Esophagus muscularis mucosa (tissue), 4 donors: ENCODE results near the gene ATP1A3. TPM values are rescaled to one million over a fixed set of nuclear protein-coding genes. Genes with fewer than 3 reads are reported as not detected.
A peak's percentile ranks its signal among the peaks of the same experiment; 100 is the strongest.
"Not testable (repeated sequence)": the region's sequence is repeated elsewhere in the genome, so short reads cannot be mapped to it uniquely, and the experiment has no call there.

ENCODE experiments used
- DNase-seq: peaks from one replicate; pipeline ENCODE4 v3.0.0-alpha.2; 2017; ENCODE audit errors: extremely low spot score
- H3K27ac ChIP-seq, 4 donors: fragments of 200-600 bp; sonication (generic); replicated peaks in 1 of 4; 1 replicate in 3 of 4; 2 replicates in 1 of 4; pipeline ENCODE4 v1.5.1; 2016 to 2019; ENCODE audit warnings: mild to moderate bottlenecking in 1 of 4
- H3K27me3 ChIP-seq, 4 donors: fragments of 200-600 bp; sonication (generic); one replicate each; pipeline versions ENCODE4 v1.5.1 to v1.6.0; 2016 to 2019
- H3K36me3 ChIP-seq, 4 donors: fragments of 200-600 bp; sonication (generic); one replicate each; pipeline ENCODE4 v1.5.1; 2016 to 2019
- H3K4me1 ChIP-seq, 4 donors: fragments of 200-600 bp; sonication (generic); one replicate each; pipeline ENCODE4 v1.5.1; 2016 to 2019
- H3K4me3 ChIP-seq, 4 donors: fragments of 200-600 bp; sonication (generic); 1 replicate in 2 of 4; 2 replicates in 2 of 4; pipeline ENCODE4 v1.5.1; 2016 to 2019; ENCODE audit warnings: mild to moderate bottlenecking in 4 of 4, moderate library complexity in 1 of 4
- H3K9me3 ChIP-seq, 4 donors: fragments of 200-600 bp; sonication (generic); 1 replicate in 3 of 4; 2 replicates in 1 of 4; pipeline ENCODE4 v1.5.1; 2016 to 2019
- EP300 ChIP-seq: sonication (generic); formaldehyde crosslinking; IDR thresholded peaks from one replicate; pipeline ENCODE4 v1.6.1; 2017; ENCODE audit warnings: antibody characterized with exemption
- POLR2A ChIP-seq: fragments of 450-650 bp; IDR thresholded peaks from one replicate; pipeline ENCODE4 v1.6.1; 2017; ENCODE audit warnings: antibody characterized with exemption, moderate library complexity, mild to moderate bottlenecking, low read depth
- POLR2AphosphoS5 ChIP-seq, 2 donors: sonication (generic); formaldehyde crosslinking; IDR thresholded peaks; one replicate each; pipeline ENCODE4 v1.6.1; 2017; ENCODE audit warnings: antibody characterized with exemption in 2 of 2
- WGBS: methylation state at CpG from one replicate; pipeline ENCODE4 v1.1.5; 2018; 5-methylcytosine and 5-hydroxymethylcytosine counted together
- intact Hi-C: fragments of 100-400 bp; cut with DNase I; formaldehyde crosslinking; loops from one replicate; pipeline ENCODE4 v1.15.1; 2023
- total RNA-seq, 4 donors: library from RNA; depleted of rRNA; stranded (reverse); fragments of >200 nt; gene quantifications; one replicate each; pipeline versions ENCODE4 v1.1.0 to v1.2.1, GENCODE V29; 2016
- TF ChIP-seq, protein P1 (sequence below), 3 experiments: fragments of 200-600 bp in 2 of 3; fragments of 450-650 bp in 1 of 3; sonication (generic) in 2 of 3; IDR thresholded peaks; one replicate each; pipeline ENCODE4 v1.5.1; 2017 to 2019; ENCODE audit warnings: antibody characterized with exemption in 3 of 3, mild to moderate bottlenecking in 2 of 3, moderate library complexity in 1 of 3

Gene ATP1A3
- total RNA-seq, 4 donors from 2014 or later, result 2.1 to 4.3 (median 3.5) TPM

DNA sequence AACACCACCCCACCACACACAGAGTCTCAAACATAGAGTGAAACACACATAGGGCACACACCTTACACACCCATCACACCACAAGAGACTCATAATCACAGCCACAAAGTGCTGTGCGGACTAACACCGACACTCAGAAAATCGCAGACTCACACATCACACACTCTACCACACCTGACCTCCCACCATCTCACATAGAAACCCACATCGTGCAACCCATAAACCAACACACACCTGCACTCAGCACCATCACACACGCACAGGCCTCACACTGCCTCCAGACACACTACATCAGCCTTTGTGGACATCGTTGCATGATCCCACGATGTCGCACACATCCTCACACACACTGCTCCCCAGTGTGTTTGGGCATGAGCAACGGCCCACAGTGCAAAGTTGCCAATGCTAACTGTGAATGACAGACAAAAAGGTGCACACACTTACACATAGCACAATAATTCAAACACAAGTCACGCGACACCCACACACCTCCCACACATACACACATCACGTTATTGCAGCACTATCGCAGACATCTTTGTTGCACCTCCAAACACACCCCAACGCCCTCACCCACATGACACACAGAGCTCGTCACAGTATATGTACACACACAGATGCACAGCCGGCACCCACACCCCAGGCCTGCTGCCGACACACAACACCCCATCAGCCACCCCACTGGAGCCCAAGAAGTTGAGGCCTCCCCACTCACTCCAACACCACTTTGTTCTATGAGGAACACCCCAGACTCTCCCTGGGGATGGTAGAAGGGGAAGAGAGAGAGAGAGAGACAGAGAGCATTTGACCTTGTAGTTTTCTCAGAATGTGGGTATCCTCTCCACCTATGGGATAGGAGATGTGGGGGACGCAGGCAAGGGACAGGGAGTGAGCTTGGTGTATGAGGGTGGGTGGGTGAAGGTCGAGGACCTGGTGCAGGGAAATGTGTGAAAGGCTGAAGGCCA is 1.2 kb upstream of the ATP1A3 start:
- WGBS, result 81% methylated on average over 19 of the region's 19 CpGs
- Histone ChIP-seq H3K27me3 (peaks cover 0 to 96% (median 50%) of the 10 kb centered on the region in 4 donors), H3K4me1 (peaks cover 23 to 44% (median 35%) of the 10 kb centered on the region in 4 donors), H3K9me3 (no peaks in the 10 kb centered on the region), H3K27ac (no peak overlapping the region), H3K4me3 (no peak overlapping the region), H3K36me3 (no peaks in the 10 kb centered on the region)
- TF ChIP-seq EP300 (no peak), POLR2AphosphoS5 (IDR thresholded peaks at IDR 0.05) (no peak)
- intact Hi-C loops, result no loop called here
- DNase-seq, result no peak

GRCh38 chr19:41994521-41994971 is 516 bp upstream of the ATP1A3 start:
- H3K27ac ChIP-seq, result no peak overlapping the region
- 31% methylated on average over 12 of the region's 13 CpGs for WGBS
- H3K4me1 ChIP-seq, result peaks cover 23 to 44% (median 35%) of the 10 kb centered on the region in 4 donors
- H3K9me3 ChIP-seq, result no peaks in the 10 kb centered on the region
- H3K27me3 ChIP-seq, result peaks cover 0 to 89% (median 47%) of the 10 kb centered on the region in 4 donors
- intact Hi-C loops, result no loop called here
- TF ChIP-seq POLR2A, result no peak
- TF ChIP-seq EP300, result no peak
- no peak for TF ChIP-seq POLR2AphosphoS5 (IDR thresholded peaks at IDR 0.05)
- TF ChIP-seq, protein P1, sequence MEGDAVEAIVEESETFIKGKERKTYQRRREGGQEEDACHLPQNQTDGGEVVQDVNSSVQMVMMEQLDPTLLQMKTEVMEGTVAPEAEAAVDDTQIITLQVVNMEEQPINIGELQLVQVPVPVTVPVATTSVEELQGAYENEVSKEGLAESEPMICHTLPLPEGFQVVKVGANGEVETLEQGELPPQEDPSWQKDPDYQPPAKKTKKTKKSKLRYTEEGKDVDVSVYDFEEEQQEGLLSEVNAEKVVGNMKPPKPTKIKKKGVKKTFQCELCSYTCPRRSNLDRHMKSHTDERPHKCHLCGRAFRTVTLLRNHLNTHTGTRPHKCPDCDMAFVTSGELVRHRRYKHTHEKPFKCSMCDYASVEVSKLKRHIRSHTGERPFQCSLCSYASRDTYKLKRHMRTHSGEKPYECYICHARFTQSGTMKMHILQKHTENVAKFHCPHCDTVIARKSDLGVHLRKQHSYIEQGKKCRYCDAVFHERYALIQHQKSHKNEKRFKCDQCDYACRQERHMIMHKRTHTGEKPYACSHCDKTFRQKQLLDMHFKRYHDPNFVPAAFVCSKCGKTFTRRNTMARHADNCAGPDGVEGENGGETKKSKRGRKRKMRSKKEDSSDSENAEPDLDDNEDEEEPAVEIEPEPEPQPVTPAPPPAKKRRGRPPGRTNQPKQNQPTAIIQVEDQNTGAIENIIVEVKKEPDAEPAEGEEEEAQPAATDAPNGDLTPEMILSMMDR (IDR thresholded peaks at IDR 0.05), result no peak
- H3K36me3 ChIP-seq, result no peaks in the 10 kb centered on the region
- DNase-seq, result no peak
- H3K4me3 ChIP-seq, result peak overlapping the region; percentile 46 to 61 (median 50)

GRCh38 chr19:41991925-41992569 is 2.0 kb downstream of the ATP1A3 start:
- WGBS, result 58% methylated on average over 5 of the region's 11 CpGs
- intact Hi-C loops, result not testable (repeated sequence)

GRCh38 chr19:41991025-41991424 is 3.0 kb downstream of the ATP1A3 start:
- H3K9me3 ChIP-seq, result no peaks in the 10 kb centered on the region
- DNase-seq, result no peak
- H3K27ac ChIP-seq, result no peak overlapping the region
- peaks cover 0 to 17% (median 0%) of the 10 kb centered on the region in 4 donors for H3K36me3 ChIP-seq
- 56% methylated on average over 15 of the region's 15 CpGs for WGBS
- H3K4me1 ChIP-seq, result peaks cover 13 to 19% (median 14%) of the 10 kb centered on the region in 4 donors
- peaks cover 0 to 54% (median 26%) of the 10 kb centered on the region in 4 donors for H3K27me3 ChIP-seq
- no peak for TF ChIP-seq POLR2A
- TF ChIP-seq EP300, result no peak
- TF ChIP-seq, protein P1 (IDR thresholded peaks at IDR 0.05), result no peak
- no peak for TF ChIP-seq POLR2AphosphoS5 (IDR thresholded peaks at IDR 0.05)
- no peak overlapping the region for H3K4me3 ChIP-seq
- intact Hi-C loops, result no loop called here

More at GRCh38 chr19:41991925-41992569, 2.0 kb downstream of the ATP1A3 start:
- H3K4me3 ChIP-seq, H3K9me3 ChIP-seq, H3K27ac ChIP-seq, DNase-seq: not testable (repeated sequence)
- Histone ChIP-seq H3K4me1 (peaks cover 13 to 21% (median 15%) of the 10 kb centered on the region in 4 donors), H3K27me3 (peaks cover 0 to 64% (median 30%) of the 10 kb centered on the region in 4 donors), H3K36me3 (peaks cover 0 to 14% (median 0%) of the 10 kb centered on the region in 4 donors)

GRCh38 chr19:41990615-41991014 is 3.4 kb downstream of the ATP1A3 start:
- no peak overlapping the region for H3K4me3 ChIP-seq
- peaks cover 0 to 21% (median 0%) of the 10 kb centered on the region in 4 donors for H3K36me3 ChIP-seq
- no peaks in the 10 kb centered on the region for H3K9me3 ChIP-seq
- peaks cover 13 to 19% (median 14%) of the 10 kb centered on the region in 4 donors for H3K4me1 ChIP-seq
- DNase-seq, result no peak
- no peak for TF ChIP-seq POLR2AphosphoS5 (IDR thresholded peaks at IDR 0.05)
- TF ChIP-seq EP300, result no peak
- H3K27me3 ChIP-seq, result peaks cover 0 to 50% (median 24%) of the 10 kb centered on the region in 4 donors
- WGBS, result 87% methylated on average over 2 of the region's 2 CpGs
- intact Hi-C loops, result no loop called here
- no peak overlapping the region for H3K27ac ChIP-seq

DNA sequence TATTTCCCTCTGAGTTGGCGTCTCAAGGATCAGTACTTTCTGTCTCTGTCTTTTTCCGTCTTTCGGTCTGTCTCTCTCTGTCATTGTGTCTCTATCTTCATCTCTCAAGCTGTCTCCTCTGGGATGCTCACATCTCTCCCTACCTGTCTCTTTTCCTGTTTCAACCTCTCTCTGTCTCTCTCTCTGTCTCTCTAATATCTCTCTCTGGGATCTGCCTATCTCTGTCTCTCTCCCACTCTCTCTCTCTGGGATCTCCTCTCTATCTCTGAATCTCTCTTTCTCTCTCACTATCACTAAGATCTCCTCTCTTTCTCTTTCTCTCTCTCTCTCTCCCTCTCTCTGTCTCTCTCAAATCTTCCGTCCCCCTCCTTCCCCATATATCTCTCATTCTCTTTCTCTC is 4.0 kb downstream of the ATP1A3 start:
- no peak for DNase-seq
- intact Hi-C loops, result no loop called here
- peaks cover 13 to 19% (median 14%) of the 10 kb centered on the region in 4 donors for H3K4me1 ChIP-seq
- TF ChIP-seq, protein P1 (IDR thresholded peaks at IDR 0.05), result no peak
- no peak for TF ChIP-seq POLR2A
- TF ChIP-seq EP300, result no peak
- no peak for TF ChIP-seq POLR2AphosphoS5 (IDR thresholded peaks at IDR 0.05)
- WGBS, result 87% methylated on average over 4 of the region's 4 CpGs
- H3K27me3 ChIP-seq, result peaks cover 0 to 44% (median 24%) of the 10 kb centered on the region in 4 donors
- no peak overlapping the region for H3K4me3 ChIP-seq
- H3K27ac ChIP-seq, result no peak overlapping the region
- H3K36me3 ChIP-seq, result peaks cover 0 to 27% (median 0%) of the 10 kb centered on the region in 4 donors
- no peaks in the 10 kb centered on the region for H3K9me3 ChIP-seq
